DOHH2 (cell line): ENCODE data around the gene YLPM1.

Experiments
- EZH2phosphoT487 ChIP-seq: fragments of 200-600 bp; sonication (generic); IDR thresholded peaks from 2 replicates; pipeline ENCODE4 v1.6.1; 2017; ENCODE audit warnings: borderline replicate concordance, mild to moderate bottlenecking, antibody characterized with exemption, low read length, moderate library complexity, mixed read lengths
- TF ChIP-seq, protein P1 (sequence below): fragments of 200-600 bp; sonication (generic); IDR thresholded peaks from one replicate; pipeline ENCODE4 v1.5.1; 2014; ENCODE audit warnings: antibody characterized with exemption, mild to moderate bottlenecking, low read depth, low read length; ENCODE audit not compliant: poor library complexity, severe bottlenecking

GRCh38 chr14:74784634-74785033 lies 21.5 kb downstream of the YLPM1 start:
- TF ChIP-seq, protein P1, sequence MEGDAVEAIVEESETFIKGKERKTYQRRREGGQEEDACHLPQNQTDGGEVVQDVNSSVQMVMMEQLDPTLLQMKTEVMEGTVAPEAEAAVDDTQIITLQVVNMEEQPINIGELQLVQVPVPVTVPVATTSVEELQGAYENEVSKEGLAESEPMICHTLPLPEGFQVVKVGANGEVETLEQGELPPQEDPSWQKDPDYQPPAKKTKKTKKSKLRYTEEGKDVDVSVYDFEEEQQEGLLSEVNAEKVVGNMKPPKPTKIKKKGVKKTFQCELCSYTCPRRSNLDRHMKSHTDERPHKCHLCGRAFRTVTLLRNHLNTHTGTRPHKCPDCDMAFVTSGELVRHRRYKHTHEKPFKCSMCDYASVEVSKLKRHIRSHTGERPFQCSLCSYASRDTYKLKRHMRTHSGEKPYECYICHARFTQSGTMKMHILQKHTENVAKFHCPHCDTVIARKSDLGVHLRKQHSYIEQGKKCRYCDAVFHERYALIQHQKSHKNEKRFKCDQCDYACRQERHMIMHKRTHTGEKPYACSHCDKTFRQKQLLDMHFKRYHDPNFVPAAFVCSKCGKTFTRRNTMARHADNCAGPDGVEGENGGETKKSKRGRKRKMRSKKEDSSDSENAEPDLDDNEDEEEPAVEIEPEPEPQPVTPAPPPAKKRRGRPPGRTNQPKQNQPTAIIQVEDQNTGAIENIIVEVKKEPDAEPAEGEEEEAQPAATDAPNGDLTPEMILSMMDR: no peak
- TF ChIP-seq EZH2phosphoT487: no peak
